T-helper 1 cell treated with Interleukin-12 subunit alpha and Interleukin-12 subunit beta and Interleukin-4 antibody, amounts not matched to agents 30 μg/mL and 1 μg/mL, for 36 hours (primary cell): ENCODE results near the gene OTOS.

Experiments
- H3K27ac Mint-ChIP-seq: one replicate; pipeline ENCODE4 v1.8.0; 2021; ENCODE audit warnings: mild to moderate bottlenecking, mixed read lengths
- H3K27me3 Mint-ChIP-seq: one replicate; pipeline ENCODE4 v1.8.0; 2021; ENCODE audit warnings: low read depth, mixed read lengths
- H3K36me3 Mint-ChIP-seq: one replicate; pipeline ENCODE4 v1.8.0; 2021; ENCODE audit warnings: low read depth, mixed read lengths
- H3K4me1 Mint-ChIP-seq: one replicate; pipeline ENCODE4 v1.8.0; 2021; ENCODE audit warnings: low read depth, mixed read lengths
- H3K4me3 Mint-ChIP-seq: one replicate; pipeline ENCODE4 v1.8.0; 2021; ENCODE audit warnings: mild to moderate bottlenecking, moderate library complexity, mixed read lengths
- H3K9me3 Mint-ChIP-seq: one replicate; pipeline ENCODE4 v1.8.0; 2021; ENCODE audit warnings: mixed read lengths

Gene OTOS

GRCh38 chr2:240130393-240131195 is 9.9 kb downstream of the OTOS start:
- Mint-ChIP-seq H3K4me3 (no peak overlapping the region), H3K36me3 (peaks cover 21% of the 10 kb centered on the region), H3K27ac (no peak overlapping the region), H3K27me3 (no peaks in the 10 kb centered on the region), H3K9me3 (no peaks in the 10 kb centered on the region), H3K4me1 (peaks cover 13% of the 10 kb centered on the region)

- Mint-ChIP-seq H3K4me3 (no peak overlapping the region), H3K36me3 (peaks cover 21% of the 10 kb centered on the region), H3K27me3 (no peaks in the 10 kb centered on the region), H3K9me3 (no peaks in the 10 kb centered on the region), H3K27ac (no peak overlapping the region), H3K4me1 (peaks cover 6% of the 10 kb centered on the region)
Observed at GRCh38 chr2:240129731-240130392, 10.6 kb downstream of the OTOS start.

GRCh38 chr2:240129311-240129710 is 11.1 kb downstream of the OTOS start:
- H3K9me3 Mint-ChIP-seq = no peaks in the 10 kb centered on the region
- H3K27ac Mint-ChIP-seq = no peak overlapping the region
- no peaks in the 10 kb centered on the region for H3K27me3 Mint-ChIP-seq
- no peak overlapping the region for H3K4me3 Mint-ChIP-seq
- H3K4me1 Mint-ChIP-seq = peaks cover 2% of the 10 kb centered on the region
- H3K36me3 Mint-ChIP-seq = peaks cover 21% of the 10 kb centered on the region

- no peaks in the 10 kb centered on the region for H3K27me3 Mint-ChIP-seq
- no peak overlapping the region for H3K4me3 Mint-ChIP-seq
- H3K27ac Mint-ChIP-seq = no peak overlapping the region
- H3K4me1 Mint-ChIP-seq = peaks cover 2% of the 10 kb centered on the region
- H3K9me3 Mint-ChIP-seq = no peaks in the 10 kb centered on the region
- H3K36me3 Mint-ChIP-seq = peaks cover 21% of the 10 kb centered on the region
Observed at GRCh38 chr2:240128608-240129145, 11.8 kb downstream of the OTOS start.

- H3K36me3 Mint-ChIP-seq = peaks cover 18% of the 10 kb centered on the region
- no peak overlapping the region for H3K4me3 Mint-ChIP-seq
- H3K27me3 Mint-ChIP-seq = no peaks in the 10 kb centered on the region
- no peaks in the 10 kb centered on the region for H3K4me1 Mint-ChIP-seq
- H3K9me3 Mint-ChIP-seq = no peaks in the 10 kb centered on the region
- no peak overlapping the region for H3K27ac Mint-ChIP-seq
Observed at GRCh38 chr2:240127911-240128607, 12.4 kb downstream of the OTOS start.

GRCh38 chr2:240127191-240127750 is 13.2 kb downstream of the OTOS start:
- Mint-ChIP-seq H3K27ac (no peak overlapping the region), H3K4me3 (no peak overlapping the region), H3K4me1 (no peaks in the 10 kb centered on the region), H3K27me3 (no peaks in the 10 kb centered on the region), H3K9me3 (no peaks in the 10 kb centered on the region), H3K36me3 (peaks cover 15% of the 10 kb centered on the region)

- H3K4me3 Mint-ChIP-seq = no peak overlapping the region
- H3K27ac Mint-ChIP-seq = no peak overlapping the region
- H3K36me3 Mint-ChIP-seq = peaks cover 13% of the 10 kb centered on the region
Observed at GRCh38 chr2:240126731-240127130, 13.7 kb downstream of the OTOS start.

GRCh38 chr2:240125742-240126141 is 14.7 kb downstream of the OTOS start:
- no peak overlapping the region for H3K27ac Mint-ChIP-seq
- H3K27me3 Mint-ChIP-seq = no peaks in the 10 kb centered on the region
- no peaks in the 10 kb centered on the region for H3K4me1 Mint-ChIP-seq
- H3K4me3 Mint-ChIP-seq = no peak overlapping the region
- H3K9me3 Mint-ChIP-seq = no peaks in the 10 kb centered on the region
- peaks cover 13% of the 10 kb centered on the region for H3K36me3 Mint-ChIP-seq

More at GRCh38 chr2:240126731-240127130, 13.7 kb downstream of the OTOS start:
- Mint-ChIP-seq H3K9me3 (no peaks in the 10 kb centered on the region), H3K27me3 (no peaks in the 10 kb centered on the region), H3K4me1 (no peaks in the 10 kb centered on the region)

GRCh38 chr2:240124651-240125030 is 15.8 kb downstream of the OTOS start:
- Mint-ChIP-seq H3K27ac (no peak overlapping the region), H3K9me3 (no peaks in the 10 kb centered on the region), H3K36me3 (peaks cover 8% of the 10 kb centered on the region), H3K27me3 (no peaks in the 10 kb centered on the region), H3K4me3 (no peak overlapping the region), H3K4me1 (no peaks in the 10 kb centered on the region)

- H3K4me1 Mint-ChIP-seq = no peaks in the 10 kb centered on the region
- no peaks in the 10 kb centered on the region for H3K9me3 Mint-ChIP-seq
- H3K4me3 Mint-ChIP-seq = no peak overlapping the region
- no peaks in the 10 kb centered on the region for H3K27me3 Mint-ChIP-seq
- H3K36me3 Mint-ChIP-seq = peaks cover 6% of the 10 kb centered on the region
- no peak overlapping the region for H3K27ac Mint-ChIP-seq
Observed at GRCh38 chr2:240123821-240124650, 16.4 kb downstream of the OTOS start.

- no peaks in the 10 kb centered on the region for H3K4me1 Mint-ChIP-seq
Observed at GRCh38 chr2:240121675-240122074, 18.8 kb downstream of the OTOS start.

GRCh38 chr2:240121190-240121589 is 19.3 kb downstream of the OTOS start:
- H3K4me3 Mint-ChIP-seq = no peak overlapping the region
- no peaks in the 10 kb centered on the region for H3K36me3 Mint-ChIP-seq
- H3K27me3 Mint-ChIP-seq = peaks cover 13% of the 10 kb centered on the region
- H3K9me3 Mint-ChIP-seq = no peaks in the 10 kb centered on the region
- H3K4me1 Mint-ChIP-seq = no peaks in the 10 kb centered on the region
- no peak overlapping the region for H3K27ac Mint-ChIP-seq

More at GRCh38 chr2:240121675-240122074, 18.8 kb downstream of the OTOS start:
- Mint-ChIP-seq H3K9me3 (no peaks in the 10 kb centered on the region), H3K4me3 (no peak overlapping the region), H3K36me3 (no peaks in the 10 kb centered on the region), H3K27me3 (peaks cover 9% of the 10 kb centered on the region), H3K27ac (no peak overlapping the region)

GRCh38 chr2:240114233-240114632 is 26.2 kb downstream of the OTOS start:
- H3K4me3 Mint-ChIP-seq = no peak overlapping the region
- H3K4me1 Mint-ChIP-seq = no peaks in the 10 kb centered on the region
- H3K27me3 Mint-ChIP-seq = peaks cover 33% of the 10 kb centered on the region
- H3K36me3 Mint-ChIP-seq = no peaks in the 10 kb centered on the region
- no peak overlapping the region for H3K27ac Mint-ChIP-seq
- no peaks in the 10 kb centered on the region for H3K9me3 Mint-ChIP-seq
